Embryonic facial prominence (tissue), 1 donor: ENCODE measurements around the gene FAM234A.
"Not testable (repeated sequence)": the region's sequence is repeated elsewhere in the genome, so short reads cannot be mapped to it uniquely, and the experiment has no call there.

Experiments
- DNase-seq: peaks from one replicate; pipeline ENCODE4 v3.0.0-alpha.2; 2016; ENCODE audit errors: extremely low spot score

Gene FAM234A

DNA sequence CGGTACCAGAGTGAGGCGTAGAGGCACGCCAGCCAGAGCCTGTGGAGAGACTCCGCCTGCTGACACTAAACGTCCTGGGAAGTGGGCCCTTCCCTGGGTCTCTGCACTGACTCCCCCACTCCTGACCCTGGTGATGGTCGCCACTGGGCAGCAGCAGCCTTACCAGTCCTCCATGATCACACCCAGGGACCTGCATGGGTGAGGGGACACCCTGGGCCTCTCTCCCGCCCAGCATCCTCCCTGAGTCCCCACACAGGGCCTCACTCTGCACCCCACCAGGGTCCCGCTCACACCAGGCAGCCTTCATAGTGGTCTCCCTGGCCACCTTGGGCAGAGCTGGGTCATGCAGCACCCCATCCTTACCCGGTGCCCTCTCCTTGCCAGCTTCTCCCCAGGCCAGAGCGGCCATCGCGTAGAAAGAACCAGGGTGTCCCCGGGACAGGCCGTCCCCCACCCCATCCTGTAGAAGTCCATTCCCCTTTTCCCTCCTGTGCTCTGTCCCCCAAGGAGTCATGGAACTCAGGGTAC is 30.4 kb downstream of the FAM234A start:
- no peak for DNase-seq

GRCh38 chr16:265711-266110 is 31.1 kb downstream of the FAM234A start:
- no peak for DNase-seq

- no peak for DNase-seq
Observed at GRCh38 chr16:266258-267164, 31.9 kb downstream of the FAM234A start.

DNA sequence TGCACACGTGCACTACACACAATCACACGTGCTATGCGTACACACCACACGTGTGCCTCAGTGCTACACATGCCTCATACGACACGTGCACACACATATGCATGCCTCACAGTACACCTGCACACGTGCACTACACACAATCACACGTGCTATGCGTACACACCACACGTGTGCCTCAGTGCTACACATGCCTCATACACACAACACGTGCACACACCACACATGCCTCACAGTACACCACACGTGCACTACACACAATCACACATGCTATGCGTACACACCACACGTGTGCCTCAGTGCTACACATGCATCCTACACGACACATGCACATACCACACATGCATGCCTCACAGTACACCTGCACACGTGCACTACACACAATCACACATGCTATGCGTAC is 32.9 kb downstream of the FAM234A start:
- not testable (repeated sequence) for DNase-seq

GRCh38 chr16:268141-269053 is 33.8 kb downstream of the FAM234A start:
- DNase-seq = no peak

DNA sequence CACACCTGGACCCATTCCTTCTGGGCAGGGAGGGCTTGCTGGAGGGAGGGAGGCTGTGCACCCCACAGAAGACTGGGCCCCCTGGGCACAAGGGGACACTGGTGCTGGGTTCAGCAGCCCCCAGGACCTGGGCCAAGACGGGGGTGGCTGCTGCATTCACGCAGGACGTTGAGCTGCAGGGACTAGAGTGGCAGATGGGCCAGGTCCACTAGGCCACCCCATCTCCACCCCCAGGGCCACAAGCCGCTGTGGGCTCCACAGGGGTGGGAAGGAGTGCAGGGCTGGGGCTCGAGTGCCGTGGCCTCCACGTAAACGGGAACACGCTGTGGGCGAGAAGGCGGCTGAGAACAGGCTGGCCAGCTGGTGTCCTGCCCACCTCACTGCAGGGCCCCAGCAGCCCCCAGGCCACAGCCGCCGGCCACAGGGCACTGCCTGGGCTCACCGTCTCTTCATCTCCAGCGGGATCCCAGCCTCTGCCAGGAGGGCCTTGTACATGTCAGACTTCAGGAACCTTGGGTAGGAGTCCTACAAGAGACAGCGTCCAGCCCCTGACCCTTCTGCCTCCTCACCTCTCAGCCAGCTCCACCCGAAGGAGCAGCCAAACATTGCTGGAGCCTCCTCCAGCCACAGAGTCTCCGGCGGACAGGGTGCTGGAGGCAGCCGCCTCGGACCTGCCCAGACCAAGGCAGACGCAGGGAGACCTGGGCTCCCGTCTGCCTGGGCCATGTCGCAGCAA is 34.6 kb downstream of the FAM234A start:
- no peak for DNase-seq

DNA sequence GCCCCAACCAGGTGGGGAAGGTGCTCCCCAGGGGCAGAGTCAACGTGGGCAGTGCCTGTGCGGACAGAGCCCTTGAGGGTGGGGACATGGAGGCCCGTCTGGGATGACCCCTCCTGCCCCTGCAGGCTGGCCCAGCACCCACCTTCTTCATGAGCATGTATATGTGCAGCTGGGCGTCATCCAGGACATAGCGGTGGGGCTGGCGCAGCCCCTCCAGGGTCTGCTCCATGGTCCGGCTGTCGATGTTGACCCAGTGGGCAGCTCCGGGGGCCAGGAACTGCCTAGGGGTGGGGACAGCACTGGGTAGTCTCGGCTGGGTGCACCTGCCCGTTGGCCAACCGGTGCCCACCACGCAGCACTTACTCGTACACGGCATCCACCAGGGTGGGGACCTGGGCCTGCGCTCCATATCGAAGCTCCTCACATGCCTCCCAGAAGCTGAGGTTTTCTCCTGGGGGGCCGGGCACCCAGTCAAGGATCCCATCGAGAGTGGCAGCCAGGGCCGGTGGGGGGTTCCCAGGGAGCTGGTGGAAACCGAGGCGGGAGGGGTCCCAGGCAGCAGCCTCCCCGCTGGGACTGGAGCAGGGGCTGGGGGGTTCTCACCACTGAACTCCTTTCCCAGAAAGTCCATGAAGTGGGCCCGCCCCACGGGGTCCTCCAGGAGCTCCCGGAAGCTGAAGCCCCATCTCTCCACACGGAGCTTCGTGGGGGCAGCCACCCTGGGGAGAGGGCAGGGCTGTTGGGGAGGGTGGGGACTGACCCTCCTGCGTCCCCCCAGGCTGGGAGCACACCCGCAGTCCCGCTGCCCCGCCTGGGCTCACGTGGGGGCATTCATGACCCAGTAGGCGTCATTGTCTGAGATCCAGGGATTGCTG is 36.0 kb downstream of the FAM234A start:
- DNase-seq = no peak

DNA sequence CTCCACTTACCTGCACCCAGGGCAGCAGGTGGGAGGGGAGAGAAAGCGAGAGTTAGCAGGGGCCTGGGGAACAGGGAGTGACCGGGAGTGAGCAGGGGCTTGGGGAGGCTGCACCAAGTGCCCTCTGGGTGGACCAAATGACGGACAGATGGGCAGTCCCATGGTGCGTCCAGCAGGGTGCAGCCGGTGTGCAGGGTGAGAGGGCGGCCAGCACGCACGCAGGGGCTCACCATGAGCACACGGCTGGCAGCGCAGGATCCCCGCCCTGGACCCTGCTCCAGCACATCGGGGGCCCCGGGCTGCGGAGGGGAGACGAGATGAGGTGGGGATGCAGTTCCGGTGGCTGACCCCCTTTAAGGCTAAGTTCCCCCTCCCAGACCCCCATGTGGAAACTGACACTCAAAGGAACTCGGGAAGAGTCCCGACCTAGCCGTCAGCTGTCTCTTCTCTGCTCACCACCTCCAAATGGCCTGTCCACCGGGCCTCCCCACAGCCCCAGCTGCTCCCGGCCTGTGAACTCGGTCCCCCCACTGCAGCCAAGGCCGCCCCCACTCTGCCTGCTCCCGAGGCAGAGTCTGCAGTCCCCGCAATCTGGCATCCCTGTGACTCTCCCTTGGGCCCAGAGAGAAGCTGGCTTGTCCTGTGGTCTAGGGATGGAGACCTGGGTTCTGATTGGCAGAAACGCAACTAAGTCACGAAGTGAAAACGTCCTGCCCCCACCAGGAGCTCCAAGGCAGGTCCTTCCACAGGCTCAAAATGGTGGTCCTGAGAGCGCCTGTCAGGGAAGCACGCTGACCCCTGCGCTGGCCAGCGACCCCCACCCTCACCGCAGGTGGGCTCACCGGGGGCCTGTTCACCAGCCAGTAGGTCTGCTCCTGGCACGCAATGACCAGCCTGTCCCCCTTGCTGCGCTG is 38.3 kb downstream of the FAM234A start:
- DNase-seq = no peak

GRCh38 chr16:273547-274421 is 39.2 kb downstream of the FAM234A start:
- no peak for DNase-seq

DNA sequence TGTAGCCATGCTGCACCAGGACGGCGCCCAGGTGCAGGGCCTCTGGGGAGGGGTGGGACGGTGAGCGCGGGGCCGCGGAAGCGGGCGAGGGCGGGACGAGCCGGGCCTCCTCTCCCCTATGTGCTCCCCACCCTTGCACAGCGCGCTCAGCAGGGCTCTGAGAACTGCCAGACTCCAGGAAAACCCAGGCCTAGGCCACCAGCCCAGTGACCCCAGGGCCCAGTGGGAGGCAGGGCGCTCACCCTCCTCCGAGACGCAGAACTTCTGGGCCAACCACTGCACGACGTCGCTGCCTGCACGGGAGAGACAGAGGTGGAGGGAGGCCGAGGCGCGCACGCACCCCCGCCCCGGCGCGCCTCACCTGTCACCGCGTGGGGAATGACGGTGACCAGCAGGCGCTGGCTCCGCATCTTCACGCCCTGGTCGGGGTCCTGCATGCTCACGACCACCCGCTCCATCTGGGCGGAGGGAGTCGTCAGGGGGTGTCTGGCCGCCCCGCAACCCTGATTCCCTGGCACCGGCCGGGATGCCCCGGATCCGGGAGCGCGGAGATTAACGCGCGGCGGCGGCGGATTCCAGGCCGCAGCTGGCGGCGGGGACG is 40.5 kb downstream of the FAM234A start:
- no peak for DNase-seq

DNA sequence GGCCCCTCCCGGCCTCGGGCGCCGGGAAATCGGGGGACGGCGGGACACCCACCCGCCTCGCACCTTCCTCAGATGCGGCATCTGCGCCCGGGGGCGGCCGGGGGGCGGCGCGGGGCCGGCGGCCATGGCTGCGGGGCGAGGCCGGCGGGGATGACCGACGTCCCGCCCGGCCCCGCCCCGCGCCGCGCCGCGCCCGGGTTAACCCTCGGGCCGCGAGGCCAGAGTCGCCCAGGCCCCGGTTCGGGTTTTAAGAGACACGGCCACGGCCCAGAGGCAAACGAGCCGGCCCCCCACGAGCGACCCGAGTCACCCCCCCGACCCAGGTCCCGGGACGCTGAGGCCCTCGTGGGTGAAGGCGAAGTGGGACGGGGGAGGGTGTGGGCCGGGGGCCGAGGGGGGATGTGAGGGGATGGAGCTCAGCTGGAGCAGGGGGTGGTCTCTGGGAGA is 41.2 kb downstream of the FAM234A start, which contains the start of gene RGS11:
RGS11 (minus strand) TSS at position 159 of the 447 bp plus-strand sequence; CDS start at position 126, 33 bp downstream.
- DNase-seq = no peak

GRCh38 chr16:276426-277077 is 41.9 kb downstream of the FAM234A start:
- no peak for DNase-seq

DNA sequence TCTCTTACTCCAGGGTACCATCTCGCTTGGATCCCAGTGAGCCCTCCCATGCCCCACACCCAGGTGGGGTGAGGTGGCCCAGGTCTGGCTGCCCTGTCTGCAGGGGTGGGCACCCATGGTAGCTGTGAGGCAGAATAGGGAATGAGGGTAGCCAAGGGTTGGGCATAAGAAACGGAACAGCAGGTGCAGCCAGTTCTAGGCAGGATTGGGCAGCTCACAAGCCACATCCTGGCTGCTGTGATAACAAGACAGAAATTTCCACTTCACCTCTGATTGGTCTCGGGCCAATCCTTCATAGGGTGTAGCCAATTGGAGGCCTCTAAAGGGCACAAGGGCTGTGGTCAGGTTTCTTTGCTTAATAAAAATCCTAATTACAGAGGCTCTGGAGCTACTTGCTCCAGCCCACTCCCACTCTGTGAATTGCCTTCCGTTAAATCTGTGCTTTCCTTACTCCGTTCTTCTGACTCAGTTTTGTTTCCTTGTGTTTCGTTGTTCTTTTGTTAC is 44.3 kb downstream of the FAM234A start:
- no peak for DNase-seq

DNA sequence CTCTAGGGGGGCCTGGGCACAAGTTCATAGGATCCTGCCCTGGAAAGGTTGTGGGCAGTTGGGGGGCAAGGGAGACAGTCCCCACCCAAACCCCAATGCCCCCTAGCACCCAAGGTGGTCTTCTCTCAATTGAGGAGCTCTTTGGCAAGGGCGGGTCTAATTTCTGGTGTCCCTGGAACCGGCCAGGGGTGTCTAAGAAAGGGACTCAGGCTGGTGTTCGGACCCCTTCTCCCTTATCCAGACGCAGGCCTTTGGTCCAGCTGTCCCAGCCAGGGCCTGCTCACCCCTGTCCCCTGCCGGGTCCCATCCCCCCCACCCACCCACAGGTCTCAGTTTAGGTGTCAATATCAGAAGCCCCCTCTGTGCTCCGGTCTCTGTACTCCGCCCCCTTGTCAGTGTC is 44.9 kb downstream of the FAM234A start:
- DNase-seq = no peak

- no peak for DNase-seq
Observed at GRCh38 chr16:280005-280460, 45.4 kb downstream of the FAM234A start.

DNA sequence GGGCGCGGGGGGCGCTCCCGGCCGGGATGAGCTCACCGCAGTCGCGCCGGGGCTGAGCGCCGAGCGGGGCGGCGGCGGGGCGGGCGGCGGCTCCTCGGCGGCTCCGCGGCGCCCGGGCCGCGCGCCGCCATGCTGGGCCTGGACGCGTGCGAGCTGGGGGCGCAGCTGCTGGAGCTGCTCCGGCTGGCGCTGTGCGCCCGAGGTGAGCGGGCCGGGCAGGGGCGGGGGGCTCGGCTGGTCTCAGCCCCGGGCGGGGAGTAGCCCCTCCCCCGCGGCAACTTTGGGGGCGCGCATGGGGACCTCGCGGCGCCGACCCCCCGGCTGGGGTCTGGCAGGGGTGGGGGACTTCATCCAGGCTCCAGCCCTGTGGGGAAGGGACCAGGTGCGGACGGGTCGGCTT is 45.9 kb downstream of the FAM234A start, which contains the start of gene ARHGDIG:
ARHGDIG (plus strand) TSS at position 40 of the 400 bp plus-strand sequence; CDS start at position 130, 90 bp downstream.
- no peak for DNase-seq
